H1 (cell line): ENCODE measurements around the gene EPG5. TPM values are rescaled to one million over a fixed set of nuclear protein-coding genes. Genes with fewer than 3 reads are reported as not detected.

Source experiments
- CTCF ChIA-PET: fragments of 300-600 bp; sonication (Branson Sonifier 250); formaldehyde crosslinking; loops from one replicate; lab custom pipeline; 2021; ENCODE audit not compliant: partially characterized antibody; lab: Charles Lee
- POLR2A ChIA-PET: fragments of 300-600 bp; sonication (Branson Sonifier 250); formaldehyde crosslinking; loops from one replicate; lab custom pipeline; 2021; ENCODE audit warnings: inconsistent platforms; ENCODE audit not compliant: partially characterized antibody; lab: Charles Lee
- DNase-seq, 2 experiments: peaks; one replicate each; pipeline versions ENCODE4 v3.0.0 to v3.0.0-alpha.2; 2010 to 2022; ENCODE audit warnings: low spot score in 2 of 2, low read depth in 1 of 2, mixed read lengths in 1 of 2
- FAIRE-seq: peaks from 2 replicates; lab custom pipeline; 2011; peaks lifted over from hg19 to GRCh38; lab: Jason Lieb, UNC
- H2AFZ ChIP-seq: 2 replicates; pipeline ENCODE4 v1.8.1; 2012; ENCODE audit warnings: low read length, inconsistent platforms
- H2AK5ac ChIP-seq: 2 replicates; pipeline ENCODE4 v1.6.1; 2013; ENCODE audit warnings: low read depth, low read length
- H2BK120ac ChIP-seq: replicated peaks from 2 replicates; pipeline ENCODE3; 2013; ENCODE audit warnings: low read depth, low read length, inconsistent platforms
- H2BK12ac ChIP-seq: 2 replicates; pipeline ENCODE4 v1.6.1; 2013; ENCODE audit warnings: low read depth, low read length
- H2BK15ac ChIP-seq: 2 replicates; pipeline ENCODE4 v1.6.1; 2013; ENCODE audit warnings: low read length
- H2BK20ac ChIP-seq: 2 replicates; pipeline ENCODE4 v1.6.1; 2013; ENCODE audit warnings: low read length
- H2BK5ac ChIP-seq: 2 replicates; pipeline ENCODE4 v1.6.1; 2013; ENCODE audit warnings: low read depth, low read length
- H3K14ac ChIP-seq: 2 replicates; pipeline ENCODE4 v1.6.1; 2013; ENCODE audit warnings: inconsistent platforms; ENCODE audit not compliant: insufficient read length
- H3K18ac ChIP-seq: 2 replicates; pipeline ENCODE4 v1.6.1; 2013; ENCODE audit warnings: low read length; ENCODE audit errors: extremely low read depth
- H3K23ac ChIP-seq: 2 replicates; pipeline ENCODE4 v1.6.1; 2013; ENCODE audit warnings: inconsistent platforms; ENCODE audit not compliant: insufficient read length
- H3K23me2 ChIP-seq: 2 replicates; pipeline ENCODE4 v1.6.1; 2013; ENCODE audit warnings: low read depth, low read length
- H3K27ac ChIP-seq: 2 replicates; pipeline ENCODE4 v1.6.1; 2011; ENCODE audit warnings: low read depth, low read length, inconsistent platforms
- H3K27me3 ChIP-seq, 4 experiments: replicated peaks in 1 of 4; 1 replicate in 1 of 4; 2 replicates in 3 of 4; pipeline versions ENCODE4 v1.6.1 to v1.8.1; 2011 to 2013; ENCODE audit warnings: low read length in 3 of 4, mild to moderate bottlenecking in 3 of 4, inconsistent platforms in 2 of 4, mixed read lengths in 2 of 4, moderate library complexity in 1 of 4; ENCODE audit not compliant: control insufficient read depth in 3 of 4, insufficient read depth in 3 of 4; ENCODE audit errors: extremely low read depth in 1 of 4
- H3K36me3 ChIP-seq, 4 experiments: 2 replicates each; pipeline versions ENCODE4 v1.6.1 to v1.8.1; 2011 to 2013; ENCODE audit warnings: mild to moderate bottlenecking in 4 of 4, low read length in 3 of 4, moderate library complexity in 2 of 4, control low read depth in 1 of 4, inconsistent platforms in 1 of 4; ENCODE audit not compliant: insufficient read depth in 4 of 4, control insufficient read depth in 2 of 4
- H3K4ac ChIP-seq: replicated peaks from 2 replicates; pipeline ENCODE3; 2013; ENCODE audit warnings: low read length, low read depth, mixed read lengths, inconsistent platforms; ENCODE audit not compliant: insufficient read length
- H3K4me1 ChIP-seq, 4 experiments: replicated peaks in 1 of 4; 1 replicate in 1 of 4; 2 replicates in 3 of 4; pipeline versions ENCODE4 v1.6.1 to v1.8.1; 2011 to 2013; ENCODE audit warnings: low read length in 3 of 4, inconsistent platforms in 2 of 4, mixed read lengths in 1 of 4; ENCODE audit not compliant: insufficient read depth in 4 of 4, control insufficient read depth in 3 of 4
- H3K4me2 ChIP-seq, 2 experiments: 2 replicates each; pipeline versions ENCODE4 v1.6.1 to v1.8.1; 2011 to 2013; ENCODE audit warnings: low read depth in 2 of 2, low read length in 2 of 2, control low read depth in 1 of 2, inconsistent platforms in 1 of 2, mild to moderate bottlenecking in 1 of 2; ENCODE audit not compliant: insufficient read depth in 1 of 2
- H3K4me3 ChIP-seq, 4 experiments: fragments of 200-600, 300-600 bp in 1 of 4; sonication (generic), shearing (Covaris generic), sonication (Bioruptor Twin) in 1 of 4; 2 replicates each; pipeline versions ENCODE4 v1.5.1 to v1.8.1; 2011 to 2016; ENCODE audit warnings: low read length in 4 of 4, low read depth in 3 of 4, control low read depth in 2 of 4, inconsistent platforms in 2 of 4, mild to moderate bottlenecking in 2 of 4, mixed read lengths in 1 of 4, moderate library complexity in 1 of 4; ENCODE audit not compliant: insufficient read depth in 2 of 4; ENCODE audit errors: extremely low read depth in 1 of 4
- H3K56ac ChIP-seq: replicated peaks from 2 replicates; pipeline ENCODE3; 2013; ENCODE audit warnings: low read depth, mild to moderate bottlenecking, mixed read lengths, low read length, inconsistent platforms; ENCODE audit not compliant: insufficient read length
- H3K79me1 ChIP-seq: 2 replicates; pipeline ENCODE4 v1.6.1; 2013; ENCODE audit warnings: low read depth, low read length, control low read depth
- H3K79me2 ChIP-seq, 2 experiments: 2 replicates each; pipeline versions ENCODE4 v1.6.1 to v1.8.1; 2012 to 2013; ENCODE audit warnings: low read length in 2 of 2, mild to moderate bottlenecking in 2 of 2, inconsistent platforms in 1 of 2; ENCODE audit not compliant: insufficient read depth in 2 of 2, control insufficient read depth in 1 of 2
- H3K9ac ChIP-seq, 4 experiments: replicated peaks in 1 of 4; 1 replicate in 1 of 4; 2 replicates in 3 of 4; pipeline versions ENCODE4 v1.6.1 to v1.8.1; 2011 to 2013; ENCODE audit warnings: low read depth in 3 of 4, low read length in 3 of 4, control low read depth in 2 of 4, mild to moderate bottlenecking in 2 of 4, moderate library complexity in 2 of 4, inconsistent platforms in 1 of 4; ENCODE audit errors: extremely low read depth in 1 of 4
- H3K9me3 ChIP-seq, 2 experiments: 2 replicates each; pipeline versions ENCODE4 v1.6.1 to v1.8.1; 2012 to 2013; ENCODE audit warnings: mild to moderate bottlenecking in 2 of 2, moderate library complexity in 2 of 2, control low read depth in 1 of 2, inconsistent platforms in 1 of 2, low read depth in 1 of 2, low read length in 1 of 2, mixed read lengths in 1 of 2; ENCODE audit not compliant: insufficient read depth in 2 of 2
- H4K20me1 ChIP-seq, 2 experiments: replicated peaks in 1 of 2; 2 replicates each; pipeline versions ENCODE3 to v1.8.1; 2011 to 2013; ENCODE audit warnings: inconsistent platforms in 2 of 2, low read length in 2 of 2, mild to moderate bottlenecking in 1 of 2; ENCODE audit not compliant: insufficient read depth in 2 of 2, control insufficient read depth in 1 of 2
- H4K5ac ChIP-seq: 2 replicates; pipeline ENCODE4 v1.6.1; 2013; ENCODE audit warnings: low read length, low read depth, mixed read lengths, inconsistent platforms; ENCODE audit not compliant: insufficient read length
- H4K8ac ChIP-seq: 2 replicates; pipeline ENCODE4 v1.8.0; 2013; ENCODE audit warnings: mild to moderate bottlenecking, moderate library complexity, low read length, inconsistent platforms; ENCODE audit not compliant: insufficient read depth; ENCODE audit errors: extremely low read depth
- H4K91ac ChIP-seq: replicated peaks from 2 replicates; pipeline ENCODE3; 2013; ENCODE audit warnings: low read length, mixed read lengths, inconsistent platforms; ENCODE audit not compliant: insufficient read length
- BRCA1 ChIP-seq: IDR thresholded peaks from 2 replicates; pipeline ENCODE4 v1.6.1; 2012; ENCODE audit warnings: low read depth, low read length, improper control_type of control experiment
- CBX5 ChIP-seq: fragments of 300-800, 300-1000 bp; sonication (generic); IDR thresholded peaks from 2 replicates; pipeline ENCODE4 v1.7.1; 2016; ENCODE audit warnings: antibody characterized with exemption, low read length, low read depth
- CREB1 ChIP-seq: IDR thresholded peaks from 2 replicates; pipeline ENCODE4 v1.6.1; 2012; ENCODE audit warnings: inconsistent platforms
- FOSL1 ChIP-seq: IDR thresholded peaks from 2 replicates; pipeline ENCODE4 v1.6.1; 2011; ENCODE audit warnings: mild to moderate bottlenecking, low read depth, low read length, moderate library complexity; ENCODE audit not compliant: insufficient read depth
- RNF2 ChIP-seq: fragments of 200-900, 300-1000 bp; sonication (generic); IDR thresholded peaks from 2 replicates; pipeline ENCODE4 v1.7.1; 2016; ENCODE audit warnings: borderline replicate concordance, low read depth, mild to moderate bottlenecking, antibody characterized with exemption, low read length; ENCODE audit not compliant: poor library complexity, severe bottlenecking; ENCODE audit errors: missing control alignments
- SIRT6 ChIP-seq: IDR thresholded peaks from one replicate; pipeline ENCODE4 v1.7.1; 2012; ENCODE audit warnings: low read length, inconsistent platforms
- ZNF274 ChIP-seq: IDR thresholded peaks from 2 replicates; pipeline ENCODE4 v1.7.0; 2012; ENCODE audit warnings: low read length, borderline replicate concordance; ENCODE audit errors: extremely low read depth
- WGBS, 2 experiments: shearing (Covaris generic) in 1 of 2; methylation state at CpG; one replicate each; pipeline versions ENCODE4 v1.1.6 to v1.1.7; 2013 to 2015; ENCODE audit warnings: low lambda C conversion rate in 2 of 2, mixed read lengths in 2 of 2, inconsistent platforms in 1 of 2, low coverage in 1 of 2, missing lambda C conversion rate in 1 of 2; ENCODE audit not compliant: insufficient replicate concordance in 2 of 2, insufficient coverage in 1 of 2, insufficient read length in 1 of 2; ENCODE audit errors: extremely low coverage in 1 of 2, missing lambda C conversion rate in 1 of 2; 5-methylcytosine and 5-hydroxymethylcytosine counted together
- polyA plus RNA-seq, 7 experiments: library from polyadenylated mRNA; depleted of rRNA in 3 of 7; stranded (reverse) in 5 of 7; unstranded in 2 of 7; fragments of >200 nt in 5 of 7; fragments of 200-250 nt in 2 of 7; gene quantifications; 1 replicate in 5 of 7; 2 replicates in 1 of 7; 4 replicates in 1 of 7; pipeline versions ENCODE4 v1.2.1 to v1.2.3, GENCODE V29; 2011 to 2013; ENCODE audit warnings: missing spikeins in 2 of 7, mixed read lengths in 2 of 7
- total RNA-seq: library from RNA; stranded (reverse); fragmentation: NEBNext Ultra II Directional; extraction: Animal tissue kit (Norgen Biotek cat#: 25700); gene quantifications from 2 replicates; pipeline ENCODE4 v1.2.1, GENCODE V29; 2021
- TF ChIP-seq, protein P1 (sequence below), 3 experiments: IDR thresholded peaks; 1 replicate in 2 of 3; 2 replicates in 1 of 3; pipeline versions ENCODE4 v1.5.1 to v1.6.1; 2011; ENCODE audit warnings: low read length in 3 of 3, mild to moderate bottlenecking in 3 of 3, inconsistent platforms in 2 of 3, low read depth in 1 of 3, moderate library complexity in 1 of 3; ENCODE audit not compliant: insufficient read depth in 1 of 3; ENCODE audit errors: control extremely low read depth in 1 of 3
- TF ChIP-seq, protein P2 (sequence below): IDR thresholded peaks from 2 replicates; pipeline ENCODE4 v1.6.1; 2011; ENCODE audit warnings: low read length, improper control_type of control experiment

The EPG5 gene
- total and polyA plus RNA-seq, 2 of the 8 experiments (the other 6 are each of a cell fraction or from before 2014, with no cell fraction given) = 14.1 to 18.3 TPM

DNA sequence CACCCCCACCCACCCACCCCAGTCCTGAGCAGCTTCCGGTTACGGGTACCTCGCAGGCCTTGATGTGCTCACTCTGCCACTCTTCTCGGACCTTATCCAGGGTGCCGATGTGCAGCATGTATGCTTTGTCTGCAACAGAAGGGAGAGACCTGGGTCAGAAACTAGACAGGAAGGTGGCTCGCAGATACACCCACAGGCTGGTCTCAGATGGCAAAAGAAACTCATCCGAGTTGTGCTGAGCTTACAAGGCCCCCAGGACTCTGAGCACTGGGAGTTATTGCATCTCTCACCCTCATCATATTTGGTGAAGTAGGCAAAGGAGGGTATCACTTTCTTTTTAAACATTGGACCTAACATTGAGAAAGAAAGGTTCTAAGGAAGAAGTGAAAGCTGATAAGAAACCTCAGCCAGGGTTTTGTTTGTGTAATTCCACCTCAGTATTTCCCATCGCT lies 30.6 kb upstream of the EPG5 start:
- ChIA-PET CTCF (interaction anchor here (1.2 to 1.8 kb wide), 3 partner anchors 10 to 88 kb away, joined by 3 to 6 read pairs (median 6); no protein-coding TSS in a partner anchor), POLR2A (interaction anchor here (1.1 to 1.4 kb wide), 2 partner anchors 10 to 11 kb away, joined by 4 read pairs; no protein-coding TSS in a partner anchor)
- no peak overlapping the region for H3K23ac ChIP-seq
- no peak overlapping the region; the same call in 1 of the 2 replicates for H2AFZ ChIP-seq
- H3K14ac ChIP-seq = no peak overlapping the region
- no peak overlapping the region for H2BK120ac ChIP-seq
- no peak overlapping the region for H2BK5ac ChIP-seq
- no peak overlapping the region for H4K5ac ChIP-seq
- no peak overlapping the region for H2BK20ac ChIP-seq
- no peak overlapping the region for H4K8ac ChIP-seq
- no peak overlapping the region for H2AK5ac ChIP-seq
- H3K27ac ChIP-seq = no peak overlapping the region
- no peak overlapping the region for H2BK15ac ChIP-seq
- H3K18ac ChIP-seq = peak overlapping the region; percentile 56; the same call in 1 of the 2 replicates
- no peaks in the 10 kb centered on the region for H3K27me3 ChIP-seq
- H4K20me1 ChIP-seq = no peaks in the 10 kb centered on the region
- no peaks in the 10 kb centered on the region for H3K79me2 ChIP-seq
- H3K4ac ChIP-seq = no peak overlapping the region
- no peak overlapping the region for H3K4me3 ChIP-seq
- no peak overlapping the region; the same call in 1 of the 2 replicates for H2BK12ac ChIP-seq
- H3K9ac ChIP-seq = no peak overlapping the region
- H3K4me1 ChIP-seq = peaks cover 0 to 4% (median 0%) of the 10 kb centered on the region in 4 experiments; a peak in 1 of 7 replicates
- no peak for DNase-seq
- no peaks in the 10 kb centered on the region for H3K23me2 ChIP-seq
- H3K56ac ChIP-seq = no peak overlapping the region
- H3K4me2 ChIP-seq = no peak overlapping the region
- no peaks in the 10 kb centered on the region; a peak in 1 of 4 replicates for H3K9me3 ChIP-seq
- no peaks in the 10 kb centered on the region for H3K79me1 ChIP-seq
- 84% methylated on average over 5 of the region's 8 CpGs; no CpG with 5 or more reads in 1 of the 2 experiments for WGBS, 2 experiments
- FAIRE-seq = no peak
- no peaks in the 10 kb centered on the region for H3K36me3 ChIP-seq
- no peak overlapping the region for H4K91ac ChIP-seq
- TF ChIP-seq BRCA1 = no peak
- TF ChIP-seq, protein P1, sequence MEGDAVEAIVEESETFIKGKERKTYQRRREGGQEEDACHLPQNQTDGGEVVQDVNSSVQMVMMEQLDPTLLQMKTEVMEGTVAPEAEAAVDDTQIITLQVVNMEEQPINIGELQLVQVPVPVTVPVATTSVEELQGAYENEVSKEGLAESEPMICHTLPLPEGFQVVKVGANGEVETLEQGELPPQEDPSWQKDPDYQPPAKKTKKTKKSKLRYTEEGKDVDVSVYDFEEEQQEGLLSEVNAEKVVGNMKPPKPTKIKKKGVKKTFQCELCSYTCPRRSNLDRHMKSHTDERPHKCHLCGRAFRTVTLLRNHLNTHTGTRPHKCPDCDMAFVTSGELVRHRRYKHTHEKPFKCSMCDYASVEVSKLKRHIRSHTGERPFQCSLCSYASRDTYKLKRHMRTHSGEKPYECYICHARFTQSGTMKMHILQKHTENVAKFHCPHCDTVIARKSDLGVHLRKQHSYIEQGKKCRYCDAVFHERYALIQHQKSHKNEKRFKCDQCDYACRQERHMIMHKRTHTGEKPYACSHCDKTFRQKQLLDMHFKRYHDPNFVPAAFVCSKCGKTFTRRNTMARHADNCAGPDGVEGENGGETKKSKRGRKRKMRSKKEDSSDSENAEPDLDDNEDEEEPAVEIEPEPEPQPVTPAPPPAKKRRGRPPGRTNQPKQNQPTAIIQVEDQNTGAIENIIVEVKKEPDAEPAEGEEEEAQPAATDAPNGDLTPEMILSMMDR (IDR thresholded peaks at IDR 0.05; ENCODE audit: control extremely low read depth in 1 of 3, insufficient read depth in 1 of 3, low read depth in 1 of 3, low read length in 3 of 3) = no peak
- TF ChIP-seq CBX5 = no peak
- TF ChIP-seq CREB1 = no peak
- TF ChIP-seq RNF2 = no peak
- no peak for TF ChIP-seq SIRT6
- TF ChIP-seq FOSL1 = no peak
- no peak for TF ChIP-seq ZNF274
- TF ChIP-seq, protein P2, sequence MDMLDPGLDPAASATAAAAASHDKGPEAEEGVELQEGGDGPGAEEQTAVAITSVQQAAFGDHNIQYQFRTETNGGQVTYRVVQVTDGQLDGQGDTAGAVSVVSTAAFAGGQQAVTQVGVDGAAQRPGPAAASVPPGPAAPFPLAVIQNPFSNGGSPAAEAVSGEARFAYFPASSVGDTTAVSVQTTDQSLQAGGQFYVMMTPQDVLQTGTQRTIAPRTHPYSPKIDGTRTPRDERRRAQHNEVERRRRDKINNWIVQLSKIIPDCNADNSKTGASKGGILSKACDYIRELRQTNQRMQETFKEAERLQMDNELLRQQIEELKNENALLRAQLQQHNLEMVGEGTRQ = no peak
